GM18517 (cell line): ENCODE measurements around the gene LCE2D.

Experiments used
- ATAC-seq: cut with Tn5 transposase; IDR thresholded peaks from one replicate; pipeline ENCODE4 v1.9.1; 2021; ENCODE audit warnings: mild to moderate bottlenecking, moderate library complexity; ENCODE audit not compliant: unreplicated experiment

Gene LCE2D

GRCh38 chr1:152697701-152698600 lies 34.8 kb downstream of the LCE2D start, which contains the start of gene LCE2A:
Gene LCE2A (plus strand): TSS chr1:152698345. CDS start chr1:152698902, 557 bp downstream.
- ATAC-seq, result no peak

GRCh38 chr1:152699746-152700145 lies 36.6 kb downstream of the LCE2D start:
- no peak for ATAC-seq

- ATAC-seq, result no peak
Measured at GRCh38 chr1:152707860-152708259, 44.7 kb downstream of the LCE2D start, which contains the start of gene LCE4A. Gene LCE4A (plus strand): TSS chr1:152708160. CDS start chr1:152709076, 916 bp downstream.
